IMR-90 (cell line): ENCODE data around the gene AAK1. TPM values are rescaled to one million over a fixed set of nuclear protein-coding genes. Genes with fewer than 3 reads are reported as not detected.
A peak's percentile ranks its signal among the peaks of the same experiment; 100 is the strongest.

Source experiments
- ATAC-seq: fragments of 200-7000 bp; cut with Tn5 transposase; 2 replicates; pipeline ENCODE4 v1.9.1; 2020; ENCODE audit warnings: low read depth, mild to moderate bottlenecking, moderate library complexity
- BruUV-seq: library from RNA; stranded (reverse); fragments of 400-500 nt; replicated peaks from 2 replicates; lab custom pipeline; 2021; lab: Mats Ljungman, UMichigan
- CTCF ChIA-PET: fragments of 300-600 bp; formaldehyde crosslinking; extraction: SDS; loops from one replicate; lab custom pipeline; 2021; ENCODE audit warnings: antibody characterized with exemption; lab: Yijun Ruan, JAX
- POLR2A ChIA-PET: fragments of 300-600 bp; sonication (Branson Sonifier 250); formaldehyde crosslinking; loops from one replicate; lab custom pipeline; 2022; ENCODE audit warnings: antibody characterized with exemption; ENCODE audit not compliant: unreplicated experiment; lab: Charles Lee
- DNase-seq: peaks from one replicate; pipeline ENCODE4 v3.0.0; 2013
- H2AFZ ChIP-seq: replicated peaks from 2 replicates; pipeline ENCODE3; 2013; ENCODE audit warnings: low read length, mild to moderate bottlenecking; ENCODE audit not compliant: poor library complexity
- H2AK5ac ChIP-seq: 2 replicates; pipeline ENCODE4 v1.6.1; 2013; ENCODE audit warnings: low read depth, low read length, inconsistent platforms
- H2AK9ac ChIP-seq: replicated peaks from 2 replicates; pipeline ENCODE3; 2013; ENCODE audit warnings: mild to moderate bottlenecking, low read depth, low read length, moderate library complexity; ENCODE audit not compliant: poor library complexity
- H2BK120ac ChIP-seq: 2 replicates; pipeline ENCODE4 v1.6.1; 2013; ENCODE audit warnings: low read depth, low read length, inconsistent platforms
- H2BK15ac ChIP-seq: 3 replicates; pipeline ENCODE4 v1.6.1; 2013; ENCODE audit warnings: low read depth, low read length, inconsistent platforms
- H2BK20ac ChIP-seq: 2 replicates; pipeline ENCODE4 v1.6.1; 2013; ENCODE audit warnings: low read depth, mild to moderate bottlenecking, inconsistent platforms, low read length, moderate library complexity
- H2BK5ac ChIP-seq: 2 replicates; pipeline ENCODE4 v1.6.1; 2013; ENCODE audit warnings: mild to moderate bottlenecking, low read depth, low read length, inconsistent platforms; ENCODE audit not compliant: poor library complexity, severe bottlenecking
- H3K14ac ChIP-seq: replicated peaks from 2 replicates; pipeline ENCODE4 v1.6.1; 2013; ENCODE audit warnings: low read depth, low read length, inconsistent platforms
- H3K18ac ChIP-seq: 2 replicates; pipeline ENCODE4 v1.6.1; 2013; ENCODE audit warnings: low read depth, low read length, control low read depth
- H3K23ac ChIP-seq: 2 replicates; pipeline ENCODE4 v1.6.1; 2013; ENCODE audit warnings: low read depth, low read length, inconsistent platforms
- H3K27ac ChIP-seq: 2 replicates; pipeline ENCODE4 v1.5.1; 2013; ENCODE audit warnings: mild to moderate bottlenecking, control low read depth, low read length; ENCODE audit not compliant: insufficient read depth
- H3K27me3 ChIP-seq: 2 replicates; pipeline ENCODE4 v1.6.1; 2013; ENCODE audit warnings: low read length; ENCODE audit not compliant: control insufficient read depth, insufficient read depth
- H3K36me3 ChIP-seq: 2 replicates; pipeline ENCODE4 v1.6.1; 2013; ENCODE audit warnings: low read length, mixed read lengths; ENCODE audit not compliant: control insufficient read depth, insufficient read depth
- H3K4ac ChIP-seq: 2 replicates; pipeline ENCODE4 v1.6.1; 2013; ENCODE audit warnings: low read depth, low read length, inconsistent platforms
- H3K4me1 ChIP-seq: 2 replicates; pipeline ENCODE4 v1.6.1; 2013; ENCODE audit warnings: low read length, mixed read lengths; ENCODE audit not compliant: control insufficient read depth, insufficient read depth
- H3K4me2 ChIP-seq: 2 replicates; pipeline ENCODE4 v1.6.1; 2013; ENCODE audit warnings: low read depth, mild to moderate bottlenecking, control low read depth, low read length, moderate library complexity
- H3K4me3 ChIP-seq: 2 replicates; pipeline ENCODE4 v1.5.1; 2013; ENCODE audit warnings: low read depth, mild to moderate bottlenecking, control low read depth, low read length, moderate library complexity; ENCODE audit not compliant: insufficient read depth
- H3K56ac ChIP-seq: 2 replicates; pipeline ENCODE4 v1.6.1; 2013; ENCODE audit warnings: low read length, inconsistent platforms; ENCODE audit not compliant: insufficient read depth; ENCODE audit errors: extremely low read depth
- H3K79me1 ChIP-seq, 2 experiments: 2 replicates each; pipeline ENCODE4 v1.6.1; 2013; ENCODE audit warnings: low read length in 2 of 2, inconsistent platforms in 1 of 2, low read depth in 1 of 2
- H3K9ac ChIP-seq: 2 replicates; pipeline ENCODE4 v1.6.1; 2013; ENCODE audit warnings: low read depth, low read length, control low read depth
- H3K9me1 ChIP-seq: 2 replicates; pipeline ENCODE4 v1.6.1; 2013; ENCODE audit warnings: low read length, inconsistent platforms; ENCODE audit not compliant: insufficient read depth
- H3K9me3 ChIP-seq: 2 replicates; pipeline ENCODE4 v1.6.1; 2013; ENCODE audit warnings: low read length; ENCODE audit not compliant: control insufficient read depth, insufficient read depth
- H4K20me1 ChIP-seq: 2 replicates; pipeline ENCODE4 v1.6.1; 2013; ENCODE audit warnings: low read length, inconsistent platforms; ENCODE audit not compliant: insufficient read depth
- H4K5ac ChIP-seq: 2 replicates; pipeline ENCODE4 v1.6.1; 2013; ENCODE audit warnings: mild to moderate bottlenecking, low read depth, low read length, control low read depth
- H4K8ac ChIP-seq, 2 experiments: 2 replicates each; pipeline ENCODE4 v1.6.1; 2013; ENCODE audit warnings: low read depth in 2 of 2, low read length in 2 of 2, control low read depth in 1 of 2, inconsistent platforms in 1 of 2
- H4K91ac ChIP-seq: 2 replicates; pipeline ENCODE4 v1.6.1; 2013; ENCODE audit warnings: low read depth, low read length, inconsistent platforms; ENCODE audit not compliant: insufficient read depth
- BHLHE40 ChIP-seq: fragments of 150-350 bp; IDR thresholded peaks from 2 replicates; pipeline ENCODE4 v1.6.1; 2016; ENCODE audit warnings: mild to moderate bottlenecking, low read depth, low read length
- CEBPB ChIP-seq: IDR thresholded peaks from 2 replicates; pipeline ENCODE4 v1.6.1; 2012; ENCODE audit warnings: low read depth, low read length, improper control_type of control experiment
- CHD1 ChIP-seq: IDR thresholded peaks from 2 replicates; pipeline ENCODE4 v1.6.1; 2012; ENCODE audit warnings: low read depth, low read length, improper control_type of control experiment
- FOS ChIP-seq: fragments of 150-350 bp; IDR thresholded peaks from 2 replicates; pipeline ENCODE4 v1.6.1; 2016; ENCODE audit warnings: low read depth, low read length
- MAFK ChIP-seq: IDR thresholded peaks from 2 replicates; pipeline ENCODE4 v1.6.1; 2012; ENCODE audit warnings: low read depth, low read length, improper control_type of control experiment
- MAZ ChIP-seq: IDR thresholded peaks from 2 replicates; pipeline ENCODE4 v1.6.1; 2012; ENCODE audit warnings: low read depth, mild to moderate bottlenecking, low read length, improper control_type of control experiment, moderate library complexity, borderline replicate concordance
- MXI1 ChIP-seq: IDR thresholded peaks from 2 replicates; pipeline ENCODE4 v1.6.1; 2012; ENCODE audit warnings: low read depth, mild to moderate bottlenecking, low read length, moderate library complexity, borderline replicate concordance
- NFE2L2 ChIP-seq: fragments of 150-350 bp; IDR thresholded peaks from 2 replicates; pipeline ENCODE4 v1.6.1; 2016; ENCODE audit warnings: low read depth, mild to moderate bottlenecking, low read length
- POLR2A ChIP-seq: IDR thresholded peaks from 2 replicates; pipeline ENCODE4 v1.6.1; 2012; ENCODE audit warnings: mild to moderate bottlenecking, low read depth, low read length
- RAD21 ChIP-seq: IDR thresholded peaks from 2 replicates; pipeline ENCODE4 v1.6.1; 2012; ENCODE audit warnings: low read length, improper control_type of control experiment
- RFX5 ChIP-seq: IDR thresholded peaks from 2 replicates; pipeline ENCODE4 v1.8.0; 2012; ENCODE audit warnings: low read depth, mild to moderate bottlenecking, low read length, moderate library complexity
- SMC3 ChIP-seq: fragments of 150-350 bp; IDR thresholded peaks from 2 replicates; pipeline ENCODE4 v1.6.1; 2016; ENCODE audit warnings: low read depth, mild to moderate bottlenecking, antibody characterized with exemption, low read length, moderate library complexity
- WGBS, 2 experiments: methylation state at CpG; one replicate each; pipeline versions ENCODE4 v1.1.5 to v1.1.7; 2013; ENCODE audit warnings: missing lambda C conversion rate in 2 of 2; ENCODE audit not compliant: insufficient read length in 1 of 2; ENCODE audit errors: extremely low coverage in 2 of 2; 5-methylcytosine and 5-hydroxymethylcytosine counted together
- dilution Hi-C: fragments of 300-500 bp; cut with HindIII; formaldehyde crosslinking; loops from one replicate; pipeline ENCODE4 v1.14.3; 2018; ENCODE audit warnings: low sequenced_read_pairs; ENCODE audit not compliant: unreplicated experiment
- in situ Hi-C: fragments of 300-500 bp; cut with MboI; formaldehyde crosslinking; loops from 3 replicates; pipeline ENCODE4 v1.14.3; 2019; ENCODE audit warnings: low sequenced_read_pairs, inconsistent platforms, mixed read lengths
- intact Hi-C: fragments of 100-400 bp; cut with micrococcal nuclease; formaldehyde crosslinking; loops from 2 replicates; pipeline ENCODE4 v1.10.0; 2022
- polyA plus RNA-seq, 3 experiments: library from polyadenylated mRNA; depleted of rRNA; stranded (reverse); fragments of >200 nt; gene quantifications; 2 replicates each; pipeline ENCODE4 v1.2.3, GENCODE V29; 2012; ENCODE audit warnings: low replicate concordance in 1 of 3
- total RNA-seq: library from RNA; depleted of rRNA; stranded (reverse); fragments of >200 nt; gene quantifications from 2 replicates; pipeline ENCODE4 v1.2.3, GENCODE V29; 2012
- TF ChIP-seq, protein P1 (sequence below): fragments of 150-350 bp; IDR thresholded peaks from 2 replicates; pipeline ENCODE4 v1.6.1; 2016; ENCODE audit warnings: low read depth, mild to moderate bottlenecking, low read length, moderate library complexity, borderline replicate concordance
- TF ChIP-seq, protein P2 (sequence below): conservative IDR thresholded peaks from 2 replicates; pipeline ENCODE4 v1.5.1; 2012; ENCODE audit warnings: mild to moderate bottlenecking, low read depth, low read length, improper control_type of control experiment

Gene AAK1
- total and polyA plus RNA-seq, 2 of the 4 experiments (the other 2 are of a cell fraction): 21.9 to 26.5 TPM

DNA sequence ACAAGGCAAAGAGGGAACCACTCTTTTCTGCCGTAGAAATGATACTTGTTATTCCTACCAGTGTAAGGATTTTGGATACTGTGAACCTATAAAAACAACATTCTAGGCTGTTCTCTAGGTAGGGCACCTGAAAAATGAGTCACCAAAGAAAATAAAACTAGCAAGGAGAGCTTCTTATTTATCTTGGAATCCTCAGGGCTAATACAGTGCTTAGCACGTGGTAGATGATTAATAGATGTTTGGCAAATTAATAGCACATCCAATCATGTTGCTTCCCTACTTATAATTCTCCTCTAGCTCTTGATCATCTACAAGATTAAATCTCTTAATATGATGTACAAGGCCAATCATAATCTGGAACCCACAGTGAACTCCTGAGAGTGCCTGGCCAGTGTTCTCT, 73.1 kb downstream of the AAK1 start:
- no peak overlapping the region for H3K9ac ChIP-seq
- H2BK5ac ChIP-seq: no peak overlapping the region
- peak overlapping the region; percentile 30; the same call in 1 of the 2 replicates for H3K23ac ChIP-seq
- POLR2A ChIA-PET: interaction anchor here (1.1 kb wide), 1 partner anchor 73 kb away, joined by 3 read pairs; the partner anchor contains the start of gene AAK1
- H4K20me1 ChIP-seq: peaks cover 66% of the 10 kb centered on the region
- no peak for ATAC-seq
- in situ Hi-C loops: no loop called here
- H3K4me3 ChIP-seq: no peak overlapping the region
- H3K4me2 ChIP-seq: no peak overlapping the region
- no peak overlapping the region for H3K56ac ChIP-seq
- no peak overlapping the region for H3K27ac ChIP-seq
- H4K5ac ChIP-seq: no peak overlapping the region
- H3K9me3 ChIP-seq: no peaks in the 10 kb centered on the region
- no peak overlapping the region for H3K14ac ChIP-seq
- no peak for DNase-seq
- no peak overlapping the region for H4K8ac ChIP-seq
- peaks cover 58 to 94% of the 10 kb centered on the region in 2 experiments for H3K79me1 ChIP-seq
- H3K9me1 ChIP-seq: peaks cover 40% of the 10 kb centered on the region
- dilution Hi-C loops: no loop called here
- WGBS, 2 experiments: no CpG with 5 or more reads among the region's 2 CpGs
- H4K91ac ChIP-seq: no peak overlapping the region
- no peak for TF ChIP-seq MAFK
- TF ChIP-seq, protein P1, sequence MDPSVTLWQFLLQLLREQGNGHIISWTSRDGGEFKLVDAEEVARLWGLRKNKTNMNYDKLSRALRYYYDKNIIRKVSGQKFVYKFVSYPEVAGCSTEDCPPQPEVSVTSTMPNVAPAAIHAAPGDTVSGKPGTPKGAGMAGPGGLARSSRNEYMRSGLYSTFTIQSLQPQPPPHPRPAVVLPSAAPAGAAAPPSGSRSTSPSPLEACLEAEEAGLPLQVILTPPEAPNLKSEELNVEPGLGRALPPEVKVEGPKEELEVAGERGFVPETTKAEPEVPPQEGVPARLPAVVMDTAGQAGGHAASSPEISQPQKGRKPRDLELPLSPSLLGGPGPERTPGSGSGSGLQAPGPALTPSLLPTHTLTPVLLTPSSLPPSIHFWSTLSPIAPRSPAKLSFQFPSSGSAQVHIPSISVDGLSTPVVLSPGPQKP: no peak
- TF ChIP-seq MXI1: no peak
- no peak for TF ChIP-seq SMC3
- TF ChIP-seq POLR2A: no peak
- TF ChIP-seq RFX5: no peak
- no peak for TF ChIP-seq MAZ
- no peak for TF ChIP-seq NFE2L2
- no peak for TF ChIP-seq RAD21
- TF ChIP-seq CEBPB: no peak
- no peak for TF ChIP-seq CHD1
- no peak for TF ChIP-seq BHLHE40
- no peak for TF ChIP-seq FOS
- TF ChIP-seq, protein P2, sequence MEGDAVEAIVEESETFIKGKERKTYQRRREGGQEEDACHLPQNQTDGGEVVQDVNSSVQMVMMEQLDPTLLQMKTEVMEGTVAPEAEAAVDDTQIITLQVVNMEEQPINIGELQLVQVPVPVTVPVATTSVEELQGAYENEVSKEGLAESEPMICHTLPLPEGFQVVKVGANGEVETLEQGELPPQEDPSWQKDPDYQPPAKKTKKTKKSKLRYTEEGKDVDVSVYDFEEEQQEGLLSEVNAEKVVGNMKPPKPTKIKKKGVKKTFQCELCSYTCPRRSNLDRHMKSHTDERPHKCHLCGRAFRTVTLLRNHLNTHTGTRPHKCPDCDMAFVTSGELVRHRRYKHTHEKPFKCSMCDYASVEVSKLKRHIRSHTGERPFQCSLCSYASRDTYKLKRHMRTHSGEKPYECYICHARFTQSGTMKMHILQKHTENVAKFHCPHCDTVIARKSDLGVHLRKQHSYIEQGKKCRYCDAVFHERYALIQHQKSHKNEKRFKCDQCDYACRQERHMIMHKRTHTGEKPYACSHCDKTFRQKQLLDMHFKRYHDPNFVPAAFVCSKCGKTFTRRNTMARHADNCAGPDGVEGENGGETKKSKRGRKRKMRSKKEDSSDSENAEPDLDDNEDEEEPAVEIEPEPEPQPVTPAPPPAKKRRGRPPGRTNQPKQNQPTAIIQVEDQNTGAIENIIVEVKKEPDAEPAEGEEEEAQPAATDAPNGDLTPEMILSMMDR: no peak
- H3K18ac ChIP-seq: no peak overlapping the region
- H2AK5ac ChIP-seq: no peak overlapping the region
- no peak overlapping the region for H3K4ac ChIP-seq
- no peak overlapping the region for H2AFZ ChIP-seq
- peaks cover 27% of the 10 kb centered on the region for H3K4me1 ChIP-seq
- H2BK15ac ChIP-seq: no peak overlapping the region
- CTCF ChIA-PET: interaction anchor here (0.6 kb wide), 1 partner anchor 19 kb away, joined by 3 read pairs; no protein-coding TSS in a partner anchor
- no peak overlapping the region for H2AK9ac ChIP-seq
- H3K36me3 ChIP-seq: peaks cover under 1% of the 10 kb centered on the region; the same call in 1 of the 2 replicates
- no peaks in the 10 kb centered on the region for H3K27me3 ChIP-seq
- intact Hi-C loops: no loop called here
- no peak overlapping the region for H2BK20ac ChIP-seq
- no peak overlapping the region for H2BK120ac ChIP-seq
- no TSS peak for BruUV-seq
